GM12878 (cell line): Measurements from ENCODE around the gene C5orf15. TPM values are rescaled to one million over a fixed set of nuclear protein-coding genes. Genes with fewer than 3 reads are reported as not detected.
A peak's percentile ranks its signal among the peaks of the same experiment; 100 is the strongest.

Experiments used
- ATAC-seq: fragments of 200-7000 bp; cut with Tn5 transposase; 3 replicates; pipeline ENCODE4 v1.9.1; 2020; ENCODE audit warnings: mild to moderate bottlenecking, moderate library complexity
- BruUV-seq: library from RNA; stranded (reverse); fragments of 400-500 nt; replicated peaks from 2 replicates; lab custom pipeline; 2021; lab: Mats Ljungman, UMichigan
- CTCF ChIA-PET: fragments of 300-600 bp; sonication (Branson Sonifier 250); formaldehyde crosslinking; extraction: SDS; loops from one replicate; lab custom pipeline; 2021; ENCODE audit warnings: inconsistent platforms; lab: Yijun Ruan, JAX
- POLR2A ChIA-PET: fragments of 350-600 bp; formaldehyde crosslinking; extraction: SDS; loops from one replicate; lab custom pipeline; 2021; ENCODE audit warnings: inconsistent platforms; lab: Charles Lee
- RAD21 ChIA-PET: fragments of 300-600 bp; sonication (Branson Sonifier 250); formaldehyde crosslinking; loops from one replicate; lab custom pipeline; 2023; ENCODE audit warnings: antibody characterized with exemption; ENCODE audit not compliant: unreplicated experiment; lab: Charles Lee
- SMC1A ChIA-PET: fragments of 300-600 bp; sonication (Branson Sonifier 250); formaldehyde crosslinking; loops from one replicate; lab custom pipeline; 2023; ENCODE audit not compliant: unreplicated experiment, uncharacterized antibody; lab: Charles Lee
- DNase-seq: peaks from one replicate; pipeline ENCODE4 v3.0.0-alpha.2; 2011; ENCODE audit warnings: low read depth, low spot score
- FAIRE-seq: peaks from 3 replicates; lab custom pipeline; 2011; peaks lifted over from hg19 to GRCh38; lab: Jason Lieb, UNC
- H2AFZ ChIP-seq: 2 replicates; pipeline ENCODE4 v1.6.0; 2011; ENCODE audit warnings: low read depth, low read length, control low read depth; ENCODE audit not compliant: control insufficient read depth
- H3K27ac ChIP-seq: 2 replicates; pipeline ENCODE4 v1.5.1; 2011; ENCODE audit warnings: control low read depth; ENCODE audit not compliant: control insufficient read depth, insufficient read depth
- H3K27me3 ChIP-seq, 2 experiments: replicated peaks in 1 of 2; 2 replicates each; pipeline versions ENCODE4 v1.6.0 to v1.6.1; 2011; ENCODE audit warnings: low read length in 1 of 2; ENCODE audit not compliant: control insufficient read depth in 2 of 2, insufficient read depth in 2 of 2
- H3K36me3 ChIP-seq, 2 experiments: 2 replicates each; pipeline ENCODE4 v1.5.1; 2011; ENCODE audit warnings: low read length in 1 of 2; ENCODE audit not compliant: control insufficient read depth in 2 of 2, insufficient read depth in 2 of 2
- H3K4me1 ChIP-seq: 2 replicates; pipeline ENCODE4 v1.6.1; 2011; ENCODE audit warnings: mild to moderate bottlenecking, low read length, moderate library complexity, mixed read lengths; ENCODE audit not compliant: control insufficient read depth, insufficient read depth
- H3K4me2 ChIP-seq: 2 replicates; pipeline ENCODE4 v1.6.0; 2011; ENCODE audit warnings: control low read depth; ENCODE audit not compliant: control insufficient read depth, insufficient read depth
- H3K4me3 ChIP-seq: fragments of 200-600 bp; sonication (generic); 2 replicates; pipeline ENCODE4 v1.5.1; 2016
- H3K79me2 ChIP-seq: 2 replicates; pipeline ENCODE4 v1.6.0; 2011; ENCODE audit warnings: low read length; ENCODE audit not compliant: control insufficient read depth, insufficient read depth
- H3K9ac ChIP-seq: 2 replicates; pipeline ENCODE4 v1.8.0; 2011; ENCODE audit warnings: low read length, control low read depth, mixed read lengths; ENCODE audit not compliant: control insufficient read depth, insufficient read depth
- H3K9me3 ChIP-seq: replicated peaks from 3 replicates; pipeline ENCODE4 v1.5.1; 2011; ENCODE audit warnings: mild to moderate bottlenecking, low read length; ENCODE audit not compliant: control insufficient read depth, insufficient read depth
- H4K20me1 ChIP-seq: 2 replicates; pipeline ENCODE4 v1.6.0; 2011; ENCODE audit not compliant: control insufficient read depth, insufficient read depth
- CEBPZ ChIP-seq: fragments of 150-350 bp; IDR thresholded peaks from 2 replicates; pipeline ENCODE4 v1.6.1; 2016; ENCODE audit warnings: low read depth, low read length
- DPF2 ChIP-seq: fragments of 450-650 bp; IDR thresholded peaks from 2 replicates; pipeline ENCODE4 v1.6.1; 2017; ENCODE audit warnings: mild to moderate bottlenecking
- E2F8 ChIP-seq: fragments of 450-650 bp; IDR thresholded peaks from 2 replicates; pipeline ENCODE4 v1.6.1; 2018; ENCODE audit warnings: mild to moderate bottlenecking, low read depth, moderate library complexity; ENCODE audit not compliant: partially characterized antibody
- ESRRA ChIP-seq: IDR thresholded peaks from 2 replicates; pipeline ENCODE4 v1.6.1; 2012; ENCODE audit warnings: mild to moderate bottlenecking, low read length, improper control_type of control experiment
- FOXK2 ChIP-seq: fragments of 450-650 bp; IDR thresholded peaks from 2 replicates; pipeline ENCODE4 v1.6.1; 2017; ENCODE audit warnings: mild to moderate bottlenecking, moderate library complexity
- PAX5 ChIP-seq: IDR thresholded peaks from 2 replicates; pipeline ENCODE4 v1.6.1; 2011; ENCODE audit warnings: low read depth, low read length, borderline replicate concordance
- RELA ChIP-seq: fragments of 450-650 bp; IDR thresholded peaks from 2 replicates; pipeline ENCODE4 v1.8.0; 2014; ENCODE audit warnings: borderline replicate concordance; ENCODE audit not compliant: partially characterized antibody
- TCF12 ChIP-seq: IDR thresholded peaks from 2 replicates; pipeline ENCODE4 v1.6.1; 2011; ENCODE audit warnings: low read depth, mild to moderate bottlenecking, low read length
- ZBTB33 ChIP-seq: fragments of 450-650 bp; IDR thresholded peaks from 2 replicates; pipeline ENCODE4 v1.6.1; 2017; ENCODE audit warnings: mild to moderate bottlenecking
- WGBS: methylation state at CpG from one replicate; pipeline ENCODE4 v1.1.6; 2016; ENCODE audit warnings: low lambda C conversion rate; ENCODE audit not compliant: insufficient replicate concordance, insufficient coverage; ENCODE audit errors: missing lambda C conversion rate; 5-methylcytosine and 5-hydroxymethylcytosine counted together
- in situ Hi-C: fragments of 300-500 bp; cut with MboI; formaldehyde crosslinking; loops from 9 replicates; pipeline ENCODE4 v1.14.3; 2018; ENCODE audit warnings: mixed read lengths
- intact Hi-C: fragments of 100-400 bp; cut with micrococcal nuclease; formaldehyde crosslinking; loops from one replicate; pipeline ENCODE4 v1.14.2; 2022; ENCODE audit not compliant: unreplicated experiment
- polyA plus RNA-seq, 11 experiments: library from polyadenylated mRNA; depleted of rRNA in 4 of 11; unstranded in 6 of 11; stranded (reverse) in 5 of 11; fragments of >200 nt; fragmentation: Nextera tagmentation in 4 of 11; fragmentation: Illumina TruSeq in 1 of 11; extraction: Ambion mirVana in 4 of 11; extraction: Trizol in 1 of 11; gene quantifications; 1 replicate in 1 of 11; 2 replicates in 10 of 11; pipeline versions ENCODE4 v1.2.1 to v1.2.3, GENCODE V29; 2011 to 2016; ENCODE audit warnings: inconsistent platforms in 2 of 11, missing spikeins in 2 of 11, low read depth in 1 of 11
- total RNA-seq, 4 experiments: library from RNA; depleted of rRNA in 3 of 4; stranded (reverse); fragments of >200 nt in 3 of 4; fragmentation: Illumina TruSeq in 1 of 4; extraction: Trizol in 1 of 4; gene quantifications; 2 replicates each; pipeline versions ENCODE4 v1.2.1 to v1.2.3, GENCODE V29; 2013 to 2021
- TF ChIP-seq, protein P1 (sequence below): IDR thresholded peaks from 2 replicates; pipeline ENCODE4 v1.6.1; 2012; ENCODE audit warnings: low read depth, low read length, improper control_type of control experiment

Gene C5orf15
- total and polyA plus RNA-seq, 10 of the 15 experiments (the other 5 are each of a cell fraction or from before 2014, with no cell fraction given) = 21.7 to 69.6 (median 46.0) TPM

GRCh38 chr5:133993185-133993936 lies 24.9 kb upstream of the C5orf15 start:
- no peaks in the 10 kb centered on the region for H3K9me3 ChIP-seq
- intact Hi-C loops = no loop called here
- ChIA-PET SMC1A (interaction anchor here (0.8 to 2.3 kb wide), 6 partner anchors 11 to 46 kb away, joined by 3 to 9 read pairs (median 8); partner anchors contain the start of gene VDAC1), POLR2A (interaction anchor here (1.1 to 1.8 kb wide), 2 partner anchors 23 to 25 kb away, joined by 3 to 6 read pairs; partner anchors contain the start of gene C5orf15), RAD21 (interaction anchor here (1.0 to 1.5 kb wide), 4 partner anchors 11 to 46 kb away, joined by 3 read pairs; partner anchors contain the start of gene VDAC1), CTCF (interaction anchor here (0.6 to 9.8 kb wide), 7 partner anchors 8 to 569 kb away, joined by 3 to 179 read pairs (median 6); partner anchors contain the start of gene VDAC1)
- peak overlapping the region; percentile 49; the same call in 1 of the 2 replicates for H3K4me2 ChIP-seq
- in situ Hi-C loops = no loop called here
- 97% methylated on average over 2 of the region's 2 CpGs for WGBS
- ATAC-seq (no peak), DNase-seq (no peak), FAIRE-seq (no peak)
- peaks cover 19 to 20% of the 10 kb centered on the region in 2 experiments for H3K36me3 ChIP-seq
- no peak overlapping the region for H3K4me3 ChIP-seq
- H3K79me2 ChIP-seq = peaks cover 73% of the 10 kb centered on the region
- H3K4me1 ChIP-seq = peaks cover 16% of the 10 kb centered on the region
- no peaks in the 10 kb centered on the region for H3K27me3 ChIP-seq
- no peak overlapping the region; the same call in 1 of the 2 replicates for H3K27ac ChIP-seq
- peaks cover 24% of the 10 kb centered on the region for H4K20me1 ChIP-seq
- no peak overlapping the region for H2AFZ ChIP-seq
- no TSS peak for BruUV-seq
- H3K9ac ChIP-seq = no peak overlapping the region
- TF ChIP-seq DPF2 (no peak), TCF12 (no peak), FOXK2 (no peak), E2F8 (no peak), CEBPZ (no peak), ESRRA (no peak), PAX5 (no peak), RELA (no peak), ZBTB33 (no peak)
- TF ChIP-seq, protein P1, sequence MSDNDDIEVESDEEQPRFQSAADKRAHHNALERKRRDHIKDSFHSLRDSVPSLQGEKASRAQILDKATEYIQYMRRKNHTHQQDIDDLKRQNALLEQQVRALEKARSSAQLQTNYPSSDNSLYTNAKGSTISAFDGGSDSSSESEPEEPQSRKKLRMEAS = no peak
